Measurements from ENCODE around the gene PRCP.
A peak's percentile ranks its signal among the peaks of the same experiment; 100 is the strongest.

DNA sequence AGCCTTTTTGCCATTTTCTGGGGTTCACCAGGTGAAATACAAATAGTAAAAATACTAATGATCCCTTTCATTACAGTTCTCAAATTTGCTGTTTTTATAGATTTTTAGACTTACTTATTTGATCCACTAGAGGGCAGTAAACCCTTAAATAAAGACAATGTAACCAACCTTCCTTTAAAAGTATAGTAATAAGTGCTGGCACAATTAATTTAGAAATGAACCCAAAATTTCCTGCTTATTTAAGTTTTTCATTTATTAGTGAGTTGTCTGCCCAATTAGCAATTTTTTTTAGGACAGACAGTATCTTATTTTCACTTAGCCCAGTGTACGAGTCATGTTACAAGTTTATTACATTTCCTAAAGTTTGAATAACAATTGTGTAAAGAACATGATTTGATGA lies 6.0 kb upstream of the PRCP start:
- TF ChIP-seq, protein P1, sequence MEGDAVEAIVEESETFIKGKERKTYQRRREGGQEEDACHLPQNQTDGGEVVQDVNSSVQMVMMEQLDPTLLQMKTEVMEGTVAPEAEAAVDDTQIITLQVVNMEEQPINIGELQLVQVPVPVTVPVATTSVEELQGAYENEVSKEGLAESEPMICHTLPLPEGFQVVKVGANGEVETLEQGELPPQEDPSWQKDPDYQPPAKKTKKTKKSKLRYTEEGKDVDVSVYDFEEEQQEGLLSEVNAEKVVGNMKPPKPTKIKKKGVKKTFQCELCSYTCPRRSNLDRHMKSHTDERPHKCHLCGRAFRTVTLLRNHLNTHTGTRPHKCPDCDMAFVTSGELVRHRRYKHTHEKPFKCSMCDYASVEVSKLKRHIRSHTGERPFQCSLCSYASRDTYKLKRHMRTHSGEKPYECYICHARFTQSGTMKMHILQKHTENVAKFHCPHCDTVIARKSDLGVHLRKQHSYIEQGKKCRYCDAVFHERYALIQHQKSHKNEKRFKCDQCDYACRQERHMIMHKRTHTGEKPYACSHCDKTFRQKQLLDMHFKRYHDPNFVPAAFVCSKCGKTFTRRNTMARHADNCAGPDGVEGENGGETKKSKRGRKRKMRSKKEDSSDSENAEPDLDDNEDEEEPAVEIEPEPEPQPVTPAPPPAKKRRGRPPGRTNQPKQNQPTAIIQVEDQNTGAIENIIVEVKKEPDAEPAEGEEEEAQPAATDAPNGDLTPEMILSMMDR (IDR thresholded peaks at IDR 0.05; ENCODE audit: insufficient read depth, low read depth, low read length) = peak; percentile 38
- TF ChIP-seq EZH2 (IDR thresholded peaks at IDR 0.05; ENCODE audit: insufficient read depth, low read length) = no peak

Data from astrocyte (in vitro differentiated cells and primary cell).